Left cardiac atrium (tissue), 4 donors: ENCODE data around the gene KRT17. TPM values are rescaled to one million over a fixed set of nuclear protein-coding genes. Genes with fewer than 3 reads are reported as not detected.
"Not testable (repeated sequence)": the region's sequence is repeated elsewhere in the genome, so short reads cannot be mapped to it uniquely, and the experiment has no call there.

Source experiments
- ATAC-seq, 2 donors: fragments of 200-7000 bp; cut with Tn5 transposase; one replicate each; pipeline ENCODE4 v1.9.1; 2020; ENCODE audit warnings: mild to moderate bottlenecking in 2 of 2, moderate library complexity in 2 of 2
- DNase-seq: peaks from one replicate; pipeline ENCODE4 v3.0.0-alpha.2; 2020
- intact Hi-C, 2 donors: fragments of 100-400 bp; cut with DNase I; formaldehyde crosslinking; loops; one replicate each; pipeline versions ENCODE4 v1.14.1 to v1.15.1; 2022 to 2023
- total RNA-seq, 2 donors: library from RNA; stranded (reverse); fragmentation: NEBNext Ultra II Directional; extraction: Animal tissue kit (Norgen Biotek cat#: 25700); gene quantifications; one replicate each; pipeline ENCODE4 v1.2.1, GENCODE V29; 2021
- donor health status: DM: no; HTN: yes; CAD: no.
- donor health status: DM: no; HTN: yes; CAD: no; lungs with severe emphysema.
- donor health status: DM: yes; HTN: yes; CAD: no.
- donor health status: Dilated cardiomyopathy.

The KRT17 gene
- total RNA-seq, 2 donors from 2014 or later: not detected

DNA sequence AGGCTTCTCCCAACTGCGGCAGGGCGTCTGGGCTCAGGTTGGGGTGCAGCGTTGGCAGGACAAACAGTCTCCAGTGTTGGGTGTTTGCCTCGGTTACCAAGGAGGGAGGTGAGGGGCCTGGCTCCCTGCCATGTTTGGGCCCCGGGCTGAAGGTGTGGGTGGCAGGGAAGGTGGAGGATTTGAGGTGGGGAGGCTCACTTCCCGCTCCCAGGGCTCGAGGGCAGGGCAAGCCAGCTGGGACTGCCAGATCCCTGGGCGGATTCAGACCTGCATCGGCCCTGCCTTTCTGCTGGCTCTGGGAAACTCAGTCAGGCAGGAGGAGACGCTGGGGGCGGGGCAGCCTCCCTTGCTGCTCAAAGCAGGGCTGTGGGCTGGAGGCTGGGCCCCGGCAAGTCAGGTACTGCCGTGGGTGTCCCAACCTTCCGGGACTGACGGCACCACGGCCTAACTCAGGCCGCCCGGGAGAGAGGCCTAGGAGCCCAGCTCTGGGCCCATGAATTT, 31.3 kb upstream of the KRT17 start:
- intact Hi-C loops: no loop called here
- ATAC-seq: peak; percentile 32 to 73
- DNase-seq: no peak

DNA sequence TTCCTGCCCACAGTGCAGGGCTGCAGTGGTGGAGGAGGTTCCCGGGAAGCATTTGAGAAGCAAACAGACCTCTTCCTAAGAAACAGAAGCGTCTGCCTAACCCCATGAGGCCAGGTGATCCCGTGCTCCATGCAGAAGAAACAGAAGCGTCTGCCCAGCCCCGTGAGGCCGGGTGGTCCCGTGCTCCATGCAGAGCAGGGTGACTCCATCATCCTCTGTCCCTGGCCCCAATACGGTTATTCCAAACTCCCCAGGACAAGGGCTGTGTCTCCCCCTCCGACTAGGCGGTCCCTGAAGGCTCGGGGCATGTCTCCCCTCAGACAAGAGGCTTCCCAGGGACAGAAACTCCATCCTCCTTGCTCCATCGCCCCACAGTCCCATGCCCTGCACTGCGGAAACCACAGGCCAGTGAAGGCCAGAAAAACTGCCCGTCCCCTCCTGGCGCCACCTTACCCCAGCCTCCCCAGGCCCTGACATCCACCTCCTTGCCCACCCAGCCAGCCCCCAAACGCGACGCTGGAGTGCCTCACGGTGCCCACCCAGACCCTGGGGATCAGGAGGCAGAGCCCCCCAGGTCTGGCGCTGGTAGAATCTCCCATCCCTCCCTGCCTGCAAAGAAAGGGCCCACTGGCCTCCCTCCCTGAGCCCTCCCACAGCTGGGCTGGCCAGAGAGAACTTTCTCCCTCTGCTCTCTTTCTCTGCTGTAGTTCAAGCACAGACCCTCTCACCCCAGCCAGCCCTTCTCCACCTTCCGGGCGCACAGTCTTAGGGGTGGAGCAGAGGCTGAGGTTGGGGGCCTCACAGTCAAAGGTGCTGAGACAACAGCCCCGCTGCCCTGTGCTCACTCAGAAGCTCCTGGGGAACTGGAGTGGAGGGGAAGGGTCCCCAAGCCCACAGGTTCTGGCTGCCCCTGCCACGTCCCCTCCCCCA, 30.6 kb upstream of the KRT17 start:
- intact Hi-C loops: no loop called here
- ATAC-seq: peak in 1 of 2 donors; percentile 27
- no peak for DNase-seq

DNA sequence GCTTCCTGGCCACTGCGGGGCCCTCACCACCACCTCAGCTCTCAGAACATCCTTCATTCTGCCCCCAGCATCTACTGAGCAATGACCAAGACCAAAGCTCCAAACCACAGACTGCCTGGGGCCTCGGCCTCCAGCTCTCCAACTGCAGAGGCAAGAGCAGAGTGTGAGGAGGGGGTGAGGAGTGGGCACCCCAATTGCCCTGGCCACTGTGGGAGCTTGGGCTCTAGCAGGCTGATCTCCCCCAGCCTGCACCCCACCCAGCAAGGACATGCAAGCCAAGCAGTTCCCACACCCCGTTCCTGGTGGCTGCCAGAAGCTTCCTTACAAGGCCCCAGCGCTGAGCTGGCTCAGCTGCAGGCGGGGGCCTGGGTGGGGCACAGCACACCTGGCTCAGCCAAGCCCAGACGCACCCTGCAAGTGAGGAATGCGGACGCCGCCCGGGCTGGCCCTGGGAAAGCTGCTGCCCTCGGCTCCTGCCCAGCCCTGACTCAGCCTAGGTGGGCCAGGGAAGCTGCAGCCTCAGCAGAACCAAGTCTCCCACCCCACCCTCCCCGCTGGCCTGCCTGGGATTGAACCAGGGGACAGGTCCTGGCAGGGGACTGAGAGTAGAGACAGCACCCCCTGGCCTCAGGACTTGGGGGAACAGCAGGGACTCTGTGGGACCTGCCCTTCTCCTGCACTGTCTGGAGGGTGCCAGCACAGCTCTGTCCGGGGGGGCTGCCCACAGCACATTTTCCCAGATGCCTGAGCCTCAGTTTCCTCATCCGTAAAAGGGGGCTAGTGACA, 29.7 kb upstream of the KRT17 start:
- intact Hi-C loops: no loop called here
- ATAC-seq (peak in 1 of 2 donors; percentile 55), DNase-seq (no peak)

DNA sequence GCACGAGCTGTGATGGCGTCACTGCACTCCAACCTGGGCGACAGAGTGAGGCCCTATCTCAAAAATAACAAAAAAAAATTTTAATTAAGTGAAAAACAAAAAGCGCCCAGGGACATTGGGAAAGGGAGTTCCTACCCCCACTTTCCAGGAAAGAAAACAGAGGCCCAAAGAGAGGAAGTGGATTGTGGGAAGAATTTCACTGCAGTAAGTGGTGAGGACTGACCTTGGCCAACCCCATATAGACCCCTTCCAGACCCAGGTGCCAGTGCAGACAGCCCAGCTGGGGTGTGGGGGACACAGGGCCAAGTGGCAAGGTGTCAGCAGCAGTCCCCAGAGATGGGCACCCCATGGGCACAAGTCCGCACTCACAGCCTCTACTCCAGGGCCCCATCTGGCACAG, 29.0 kb upstream of the KRT17 start:
- intact Hi-C loops: no loop called here
- ATAC-seq: no peak
- no peak for DNase-seq

DNA sequence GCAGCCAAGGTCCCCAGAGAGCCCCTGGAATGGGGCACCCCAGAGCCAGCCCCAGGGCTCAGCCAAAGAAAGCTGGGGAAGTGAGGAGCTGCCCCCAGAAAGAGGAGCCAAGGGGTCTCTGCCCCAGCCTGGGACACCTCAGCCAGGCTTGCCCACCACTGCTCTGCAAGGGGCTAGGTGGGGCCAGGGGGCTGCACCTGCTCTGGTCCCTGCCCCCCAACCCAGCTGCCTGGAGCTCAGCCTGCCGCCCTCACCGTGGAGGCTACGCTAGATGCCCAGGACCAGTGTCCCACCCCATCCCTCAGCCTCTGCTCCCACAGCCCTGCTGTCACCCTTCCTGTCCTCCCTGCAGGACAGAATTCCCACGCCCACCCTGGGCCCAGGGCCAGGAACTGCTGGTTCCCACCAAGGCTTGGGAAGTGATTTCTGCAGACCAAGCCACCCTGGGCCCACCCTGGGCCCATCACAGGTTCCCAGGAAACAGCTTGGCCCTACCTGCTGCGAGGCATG, 28.1 kb upstream of the KRT17 start:
- intact Hi-C loops: no loop called here
- DNase-seq (no peak), ATAC-seq (no peak)

DNA sequence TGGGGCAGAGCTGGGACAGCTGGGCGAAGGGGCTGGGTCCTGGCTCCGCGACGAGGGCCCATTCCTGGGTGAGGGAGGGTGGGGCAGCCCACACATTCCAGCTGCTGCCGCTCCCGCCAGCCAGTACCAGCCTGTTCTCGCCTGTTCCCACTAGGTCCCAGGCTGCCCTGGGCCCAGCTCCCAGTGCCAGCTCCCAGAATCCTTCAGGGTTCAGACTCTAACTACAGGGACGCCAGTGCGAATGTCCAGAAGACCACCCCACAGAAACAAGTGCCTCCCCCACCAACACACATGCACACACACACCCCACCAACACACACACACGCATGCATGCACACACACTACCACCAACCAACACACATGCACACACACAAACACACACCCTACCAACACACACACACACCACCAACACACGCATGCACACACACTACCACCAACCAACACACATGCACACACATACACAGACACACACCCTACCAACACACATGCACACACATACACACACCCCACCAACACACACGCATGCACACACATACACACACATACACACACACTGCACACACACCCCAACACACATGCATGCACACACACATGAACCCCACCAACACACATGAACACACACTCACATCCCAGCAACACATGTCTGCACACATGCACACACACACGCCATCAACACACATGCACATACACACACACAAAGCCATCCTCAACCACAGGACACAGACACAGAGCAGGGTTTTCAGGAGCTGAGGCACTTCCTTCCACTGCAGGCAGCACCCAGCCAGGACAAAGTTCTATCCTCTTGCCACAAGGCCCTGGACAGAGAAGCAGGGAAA, 27.5 kb upstream of the KRT17 start:
- DNase-seq: no peak
- ATAC-seq: peak in 1 of 2 donors; percentile 32
- intact Hi-C loops: no loop called here

DNA sequence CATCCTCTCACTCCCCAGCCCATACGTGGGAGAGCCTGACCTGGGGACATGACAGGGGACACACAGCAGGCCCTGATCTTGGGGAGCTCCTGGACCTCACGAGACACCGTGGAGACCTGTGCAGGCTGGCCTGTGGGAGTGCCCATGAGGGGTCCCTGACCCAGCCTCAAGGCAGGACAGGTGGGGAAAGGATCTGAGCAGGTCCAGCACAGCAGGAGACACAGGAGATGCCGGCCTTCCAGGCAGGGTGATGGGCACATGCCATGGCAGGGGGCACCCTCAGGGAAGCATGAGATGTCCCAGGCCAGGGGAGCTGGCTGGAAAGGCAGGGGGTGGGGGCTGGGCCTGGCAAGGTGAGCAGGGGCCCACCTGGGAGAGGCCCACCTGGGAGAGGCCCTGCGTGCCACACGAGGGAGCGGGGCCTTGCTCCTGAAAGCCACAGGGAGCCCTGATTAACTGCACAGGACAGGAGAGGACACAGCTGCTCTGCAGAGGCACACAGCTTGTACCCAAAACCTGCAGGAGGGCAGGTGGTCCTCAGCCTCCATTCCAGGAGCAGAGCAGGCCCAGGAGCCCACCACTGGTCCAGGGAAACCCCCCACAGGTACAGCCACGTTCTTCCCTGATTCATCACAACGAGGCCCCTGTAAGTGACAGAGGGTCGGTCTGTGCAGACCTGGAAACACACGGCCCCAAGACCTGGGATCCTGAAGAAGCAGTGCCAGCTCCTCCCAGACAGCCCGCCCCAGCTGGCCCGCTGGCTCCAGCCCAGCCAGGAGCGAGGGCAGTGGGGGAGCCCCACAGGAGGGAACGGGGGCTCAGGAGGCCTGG, 26.6 kb upstream of the KRT17 start:
- intact Hi-C loops: no loop called here
- DNase-seq: no peak
- ATAC-seq: no peak

DNA sequence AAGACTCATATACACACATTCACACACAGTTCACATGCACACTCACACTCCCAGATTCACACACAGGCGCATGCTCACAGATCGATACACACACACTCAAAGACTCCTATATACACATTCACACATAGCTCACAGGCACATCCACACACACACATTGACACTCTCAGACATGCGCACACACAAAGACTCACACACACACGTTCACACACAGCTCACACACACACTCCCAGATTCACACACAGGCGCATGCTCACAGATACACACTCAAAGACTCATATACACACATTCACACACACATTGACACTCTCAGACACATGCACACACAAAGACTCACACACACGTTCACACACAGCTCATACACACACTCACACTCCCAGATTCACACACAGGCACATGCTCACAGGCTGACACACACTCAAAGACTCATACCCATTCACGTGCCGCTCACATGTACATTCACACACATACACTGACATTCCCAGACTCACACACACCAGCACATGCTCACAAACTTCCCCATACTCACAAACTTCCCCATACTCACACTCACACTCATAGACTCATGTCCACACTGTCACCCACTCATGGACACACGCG, 25.6 kb upstream of the KRT17 start:
- DNase-seq (no peak), ATAC-seq (no peak)
- intact Hi-C loops: loop anchor here (2.0 to 5.0 kb wide), 3 partner anchors 98 to 793 kb away; no protein-coding TSS in a partner anchor

DNA sequence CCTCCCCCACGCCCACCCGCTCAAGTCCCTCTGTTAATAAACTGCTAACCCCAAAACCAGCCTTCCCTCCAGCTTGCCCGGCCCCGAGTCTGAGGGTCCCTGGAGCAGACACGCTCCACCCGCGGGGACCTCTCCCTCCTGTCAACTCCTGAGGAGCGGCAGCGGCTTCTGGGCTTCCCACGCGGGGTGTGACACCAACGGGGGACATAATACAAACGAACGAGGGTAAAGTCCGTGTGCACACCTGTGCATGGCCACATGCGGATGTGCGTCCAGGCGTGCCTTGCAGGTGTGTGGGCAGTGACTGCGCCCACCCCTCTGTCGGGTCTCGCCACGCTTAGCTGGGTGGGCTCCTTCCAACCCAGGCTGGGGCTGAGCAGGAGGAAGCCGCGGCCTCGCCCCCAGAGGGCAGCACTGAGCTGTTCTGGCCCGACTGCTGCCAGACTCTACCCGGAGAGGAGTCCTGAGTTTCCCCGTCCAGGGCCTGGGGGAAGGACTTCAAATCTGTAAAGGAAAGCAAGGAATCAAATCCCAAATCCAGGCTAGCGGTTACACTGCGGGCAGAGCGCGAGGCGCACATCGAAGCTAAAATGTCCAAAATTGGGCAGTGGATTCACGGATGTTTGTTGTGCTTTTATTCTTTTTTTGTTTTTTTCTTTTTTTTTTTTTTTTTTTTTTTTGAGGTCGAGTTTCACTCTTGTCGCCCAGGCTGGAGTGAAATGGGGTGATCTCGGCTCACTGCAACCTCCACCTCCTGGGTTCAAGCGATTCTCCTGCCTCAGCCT, 24.2 kb upstream of the KRT17 start:
- DNase-seq (peak; percentile 87), ATAC-seq (peak; percentile 93 to 97)
- intact Hi-C loops: loop anchor here (1.0 to 5.0 kb wide), 4 partner anchors 96 to 791 kb away; no protein-coding TSS in a partner anchor

DNA sequence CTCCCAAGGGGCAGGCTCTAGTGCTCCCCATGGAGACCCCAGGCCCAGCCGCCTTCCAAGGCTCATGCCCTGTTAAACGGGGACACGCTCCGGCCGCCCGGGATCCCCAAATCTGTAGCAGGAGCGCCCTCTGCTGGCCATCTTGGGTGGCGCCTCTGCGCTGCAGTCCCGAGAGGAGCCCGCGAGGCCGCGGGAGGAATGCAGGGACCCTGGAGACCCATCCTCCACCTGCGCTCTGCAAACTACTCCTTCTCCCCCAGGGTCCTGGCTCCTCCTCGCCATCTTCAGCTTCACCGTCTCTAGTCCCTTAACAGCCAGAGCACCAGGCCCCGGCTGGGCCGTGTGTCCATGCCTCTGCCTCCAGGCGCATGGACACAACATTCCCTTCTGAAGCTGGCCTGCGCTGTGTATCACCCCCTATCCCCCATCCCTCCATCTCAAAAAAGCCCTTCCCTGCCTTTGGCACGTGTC, 23.6 kb upstream of the KRT17 start:
- DNase-seq (peak; percentile 91), ATAC-seq (peak; percentile 85 to 90)
- intact Hi-C loops: loop anchor here (1.0 to 5.0 kb wide), 4 partner anchors 96 to 791 kb away; no protein-coding TSS in a partner anchor

DNA sequence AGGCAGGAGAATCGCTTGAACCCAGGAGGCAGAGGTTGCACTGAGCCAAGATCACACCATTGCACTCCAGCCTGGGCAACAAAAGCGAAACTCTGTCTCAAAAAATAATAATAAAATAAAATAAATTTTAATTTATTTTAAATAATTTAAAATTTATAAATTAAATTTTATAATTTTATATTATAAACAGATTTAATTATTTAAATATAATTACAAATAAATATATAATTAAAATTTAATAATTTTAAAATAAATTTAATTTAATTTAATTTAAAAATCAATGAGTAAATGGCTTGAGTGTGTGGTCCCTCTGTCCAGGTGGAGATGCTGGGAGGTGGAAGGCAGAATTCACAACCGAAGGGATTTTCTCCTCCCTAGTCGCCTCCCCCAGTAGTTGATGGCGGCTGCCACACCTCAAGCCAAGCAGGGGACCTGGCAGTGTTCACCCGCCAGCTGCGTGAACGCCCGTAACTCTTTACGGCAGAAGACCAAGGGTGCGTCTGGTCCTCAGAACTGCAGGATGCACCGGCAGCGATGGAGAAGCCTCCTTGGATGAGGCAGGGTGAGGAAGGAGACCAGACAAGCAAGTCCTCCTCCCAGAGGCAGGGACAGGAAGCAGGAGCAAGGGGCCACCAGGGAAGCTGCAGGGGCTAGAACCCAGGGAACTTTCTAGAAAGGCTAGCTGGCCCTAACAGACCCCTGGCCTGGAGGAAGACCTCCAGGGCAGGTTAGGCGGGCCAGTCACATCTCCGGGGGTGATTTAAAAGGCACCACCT, 22.9 kb upstream of the KRT17 start:
- ATAC-seq (no peak), DNase-seq (no peak)
- intact Hi-C loops: loop anchor here (5.0 kb wide), 2 partner anchors 95 to 790 kb away; no protein-coding TSS in a partner anchor

DNA sequence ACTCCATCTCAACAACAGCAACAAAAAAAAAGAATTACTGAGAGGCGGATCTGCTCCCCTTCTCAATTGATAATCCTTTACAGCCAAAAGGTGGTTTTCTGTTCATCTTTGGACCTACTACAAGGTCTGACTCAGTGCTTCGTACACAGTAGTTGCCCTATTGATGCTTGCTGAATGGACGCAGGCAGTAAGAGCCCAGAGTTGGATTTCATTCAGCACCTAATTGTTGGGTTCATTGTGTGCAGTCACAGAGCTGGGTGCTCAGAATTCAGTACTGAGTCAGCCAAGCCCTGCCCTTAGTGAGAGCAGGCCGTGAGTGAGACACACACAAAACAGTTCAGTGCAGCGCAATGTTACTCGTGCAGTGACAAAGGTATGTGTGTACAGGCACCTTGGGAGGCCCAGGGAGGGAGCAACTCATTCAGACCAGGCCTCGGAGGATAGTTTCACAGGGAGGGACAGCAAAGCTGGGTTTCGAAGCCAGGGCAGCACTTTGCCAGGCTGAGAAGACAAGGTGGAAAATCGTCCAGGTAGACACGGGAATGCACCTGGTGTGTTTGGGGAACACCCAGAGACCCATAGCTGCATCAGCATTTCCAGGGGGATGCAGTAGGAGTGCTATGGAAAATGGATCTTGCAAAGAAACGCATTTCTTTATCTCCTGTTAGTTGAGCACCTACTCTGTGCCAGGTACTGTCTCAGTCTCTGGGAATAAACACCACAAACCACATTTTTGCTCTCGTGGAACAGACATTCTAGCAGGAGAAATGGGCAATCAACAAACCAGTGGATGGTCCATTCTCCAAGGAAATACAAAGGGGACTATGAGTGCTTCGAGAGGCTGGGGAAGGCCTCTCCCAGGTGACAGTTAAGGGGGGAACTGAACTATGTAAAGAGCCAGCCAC, 18.1 kb upstream of the KRT17 start:
- intact Hi-C loops: no loop called here
- ATAC-seq (no peak), DNase-seq (no peak)

DNA sequence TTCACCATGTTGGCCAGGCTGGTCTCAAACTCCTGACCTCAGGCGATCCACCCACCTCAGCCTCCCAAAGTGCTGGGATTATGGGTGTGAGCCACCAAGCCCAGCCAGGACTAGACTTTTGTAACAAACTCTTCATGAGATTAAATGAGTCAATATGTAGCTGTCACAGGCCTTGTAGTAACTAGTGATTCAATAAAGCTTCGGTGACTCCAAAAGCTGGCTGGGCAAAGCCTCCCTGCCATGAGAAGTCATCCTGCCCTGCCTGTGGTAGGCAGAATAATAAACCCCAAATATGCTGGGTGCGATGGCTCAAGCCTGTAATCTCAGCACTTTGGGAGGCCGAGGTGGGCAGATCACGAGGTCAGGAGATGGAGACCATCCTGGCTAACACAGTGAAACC, 16.2 kb upstream of the KRT17 start:
- intact Hi-C loops, ATAC-seq, DNase-seq: not testable (repeated sequence)

DNA sequence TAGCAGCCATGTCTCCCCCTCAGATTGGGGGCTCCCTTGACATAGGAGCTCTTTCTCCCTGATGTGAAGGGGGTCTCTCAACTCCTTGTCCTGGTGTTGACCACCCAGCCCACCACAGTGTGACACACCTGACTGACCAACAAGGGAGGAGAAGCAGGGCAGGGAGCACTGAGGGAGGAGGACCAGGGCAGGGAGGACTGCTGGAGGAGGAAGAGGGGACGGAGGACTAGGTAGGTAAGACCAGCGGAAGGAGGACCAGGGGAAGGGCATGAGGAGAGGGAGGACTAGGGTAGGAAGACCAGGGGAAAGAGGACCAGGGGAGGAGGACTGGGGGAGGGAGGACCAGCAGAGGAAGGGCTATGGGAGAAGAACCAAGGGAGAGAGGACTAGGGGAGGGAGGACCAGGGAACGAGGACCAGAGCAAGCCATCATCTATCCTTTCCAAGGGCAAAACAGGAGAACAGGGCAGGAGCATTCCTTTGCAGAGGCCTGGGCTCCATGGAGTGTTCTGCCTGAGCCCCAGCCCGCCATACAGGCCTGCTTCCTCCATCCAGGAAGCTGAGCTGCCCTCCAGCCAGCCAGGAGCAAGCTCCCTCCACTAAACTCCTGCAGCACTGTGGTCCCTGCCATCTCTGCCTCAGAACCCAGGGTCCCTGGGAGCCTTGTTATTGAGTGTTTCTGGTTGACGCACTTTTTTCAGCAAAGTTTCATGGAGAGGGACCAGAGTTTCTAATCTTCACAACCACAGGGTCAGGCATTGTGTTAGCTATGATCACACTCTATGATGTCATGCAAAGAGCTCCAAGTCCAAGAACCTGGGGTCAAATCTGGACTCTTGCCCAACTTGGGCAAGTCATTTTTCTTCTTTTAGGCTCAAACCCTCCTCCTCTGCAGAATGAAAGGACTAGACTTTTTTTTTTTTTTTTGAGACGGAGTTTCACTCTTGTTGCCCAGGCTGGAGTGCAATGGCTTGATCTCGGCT, 15.4 kb upstream of the KRT17 start:
- intact Hi-C loops: no loop called here
- no peak for ATAC-seq
- DNase-seq: no peak
